ENCODE data around the gene SLC25A29. TPM values are rescaled to one million over a fixed set of nuclear protein-coding genes. Genes with fewer than 3 reads are reported as not detected.

The SLC25A29 gene
- 19.9 and 22.2 TPM in 2 replicates for total RNA-seq

GRCh38 chr14:100306101-100306997 lies at the start of gene SLC25A29:
TSS of gene SLC25A29 (minus strand) at chr14:100306444. CDS start at chr14:100306232, 212 bp downstream.

GRCh38 chr14:100323121-100323941 lies 17.1 kb upstream of the SLC25A29 start, which contains the start of gene SLC25A47:
TSS of gene SLC25A47 (plus strand) at chr14:100323339. CDS start at chr14:100323415, 76 bp downstream.

Other genes with a start within 250 kb of the SLC25A29 start
- gene EVL, start 241.0 kb downstream of the SLC25A29 start, total RNA-seq, result 15.0 and 22.9 TPM in 2 replicates
- under 0.01 TPM in 1 of 2 replicates, not detected in the other for gene DEGS2, start 146.8 kb downstream of the SLC25A29 start, total RNA-seq
- 21.9 and 25.7 TPM in 2 replicates for gene YY1, start 67.3 kb downstream of the SLC25A29 start, total RNA-seq
- gene SLC25A47, start 16.9 kb upstream of the SLC25A29 start, total RNA-seq, result not detected in 2 replicates
- gene WDR25, start 70.0 kb upstream of the SLC25A29 start, total RNA-seq, result 15.8 and 17.5 TPM in 2 replicates

All from bronchus fibroblast of lung (primary cell).